ENCODE data around the gene DFFB.

DFFB gene

DNA sequence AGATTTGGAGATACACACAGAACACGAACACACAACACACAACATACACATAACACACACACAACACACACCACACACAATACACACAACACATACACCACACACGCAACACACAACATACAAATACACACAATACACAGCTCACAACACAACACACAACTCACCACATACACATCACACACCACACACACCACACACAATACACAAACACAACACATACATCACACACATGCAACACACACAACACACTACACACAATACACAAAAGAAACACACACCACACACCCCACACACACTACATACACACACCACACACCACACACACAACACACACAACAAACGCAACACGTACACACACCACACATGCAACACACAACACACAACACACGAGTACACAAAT is 71.8 kb downstream of the DFFB start:
- DNase-seq = no peak

DNA sequence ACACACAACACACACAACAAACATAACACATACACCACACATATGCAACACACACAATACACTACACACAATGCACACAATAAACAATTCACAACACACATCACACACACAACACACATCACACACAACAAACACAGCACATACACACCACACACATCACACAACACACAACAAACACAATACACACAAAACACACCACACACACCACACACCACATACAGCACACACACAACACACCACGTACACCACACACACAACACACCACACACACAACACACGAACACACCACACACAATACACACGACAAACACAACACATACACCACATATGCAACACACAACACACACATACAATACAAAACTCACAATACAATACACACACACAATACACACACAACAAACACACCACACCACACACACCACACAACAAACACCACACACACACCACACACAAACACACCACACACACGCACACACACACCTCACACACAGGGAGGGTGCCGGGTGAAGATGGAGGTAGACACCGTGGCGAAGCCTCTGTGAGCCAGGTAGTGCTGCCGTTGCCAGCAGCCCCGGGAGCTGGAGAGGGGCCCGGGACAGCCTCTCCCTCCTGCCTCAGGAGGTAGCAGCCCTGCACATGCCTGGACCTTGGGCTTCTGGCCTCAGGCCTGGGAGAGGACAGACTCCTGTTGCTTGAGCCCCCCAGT is 73.2 kb downstream of the DFFB start:
- no peak for DNase-seq

DNA sequence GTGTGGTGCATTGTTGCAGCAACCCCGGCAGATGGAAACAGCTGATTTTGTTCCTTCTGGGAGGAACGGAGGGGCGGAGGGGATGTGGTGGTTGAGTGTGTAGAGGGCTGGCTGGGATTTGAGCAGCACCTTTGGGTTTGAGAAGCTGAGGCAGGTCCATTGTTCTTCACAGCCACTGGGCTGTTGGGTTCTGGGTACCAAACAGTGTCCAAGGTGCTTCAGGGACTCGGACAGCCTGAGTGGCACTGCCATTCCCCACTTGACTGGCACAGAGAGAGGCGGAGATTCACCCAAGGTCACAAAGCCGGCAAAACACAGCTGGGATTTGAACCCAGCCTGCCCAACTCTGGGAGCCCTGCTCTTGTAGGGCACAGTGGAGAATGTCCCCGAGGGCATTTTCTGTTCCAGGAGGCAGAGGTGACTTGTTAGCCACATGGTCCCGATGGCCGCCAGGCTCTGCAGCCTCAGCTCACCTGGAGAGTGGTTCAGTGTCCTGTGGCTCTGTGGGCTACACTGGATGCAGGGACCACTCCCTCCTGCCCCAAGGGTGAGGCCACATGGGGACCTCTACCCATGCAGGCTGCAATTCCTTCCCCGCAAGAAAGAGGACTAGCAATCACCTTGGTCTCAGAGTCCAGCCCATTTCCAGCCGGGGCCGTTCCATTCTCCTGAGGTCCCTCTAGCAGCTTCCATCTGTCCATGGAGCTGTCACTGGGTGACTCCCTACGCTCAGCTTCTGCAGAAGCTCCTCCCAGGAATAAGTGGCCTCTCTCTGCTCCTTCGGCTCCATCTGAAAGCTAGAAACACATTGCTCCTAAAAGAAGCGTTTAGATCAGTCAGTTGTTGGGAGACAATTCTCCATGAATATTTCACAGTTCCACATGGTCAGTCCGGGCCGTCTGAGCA is 74.0 kb downstream of the DFFB start:
- no peak for DNase-seq

DNA sequence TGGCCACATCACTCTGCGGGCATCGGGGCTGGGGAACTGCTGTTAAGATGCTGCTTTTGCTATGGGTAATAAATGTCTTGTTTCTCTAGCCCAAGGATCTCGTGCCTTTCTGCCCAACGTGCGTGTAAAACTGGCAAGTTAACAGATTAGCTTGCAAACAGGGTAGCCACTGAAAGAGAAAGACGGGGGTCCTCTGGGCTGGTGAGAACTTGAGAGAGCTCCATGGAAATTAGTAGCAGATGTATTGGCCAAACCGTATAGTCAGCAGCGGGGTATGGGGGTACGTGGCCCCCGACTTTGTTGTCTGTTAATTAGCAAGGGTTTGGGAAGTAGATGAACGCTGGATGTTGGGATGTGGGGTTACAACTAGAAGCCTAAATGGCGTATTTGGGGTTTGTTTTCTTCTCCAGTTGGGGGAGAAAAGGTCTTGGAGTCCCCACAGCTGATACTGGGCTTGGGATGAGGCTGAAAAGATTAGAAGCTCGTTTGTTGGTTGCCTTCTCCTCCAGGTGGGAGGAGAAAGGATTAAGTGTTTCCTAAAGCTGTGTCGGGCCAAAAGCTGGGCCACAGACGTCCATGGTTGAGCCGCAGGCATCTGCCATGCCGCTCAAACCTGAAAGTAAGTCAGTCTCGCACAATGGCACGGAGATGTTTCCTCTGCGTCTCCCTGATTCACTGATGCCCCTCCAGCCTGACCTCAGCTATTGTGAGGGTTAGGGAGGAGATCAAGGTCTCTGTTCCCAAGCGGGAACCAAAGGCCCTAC is 75.1 kb downstream of the DFFB start:
- DNase-seq = no peak
